Stomach (tissue), 9 donors: ENCODE measurements around the gene RAD50. TPM values are rescaled to one million over a fixed set of nuclear protein-coding genes. Genes with fewer than 3 reads are reported as not detected.

Experiments
- DNase-seq, 2 donors: peaks; one replicate each; pipeline versions ENCODE4 v3.0.0 to v3.0.0-alpha.2; 2013 to 2019
- H3K27ac ChIP-seq, 5 donors: fragments of 200-600 bp in 4 of 5; sonication (generic) in 4 of 5; one replicate each; pipeline ENCODE4 v1.5.1; 2013 to 2019; ENCODE audit warnings: mild to moderate bottlenecking in 1 of 5, moderate library complexity in 1 of 5
- H3K27me3 ChIP-seq, 3 donors: fragments of 200-600 bp; sonication (generic); one replicate each; pipeline ENCODE4 v1.5.1; 2017 to 2019; ENCODE audit warnings: mixed run types in 1 of 3
- H3K36me3 ChIP-seq, 4 donors: fragments of 200-600 bp; sonication (generic); 1 replicate in 3 of 4; 2 replicates in 1 of 4; pipeline ENCODE4 v1.5.1; 2016 to 2019
- H3K4me1 ChIP-seq, 4 donors: fragments of 200-600 bp; sonication (generic); one replicate each; pipeline ENCODE4 v1.5.1; 2016 to 2019
- H3K4me3 ChIP-seq, 4 donors: fragments of 200-600 bp; sonication (generic) in 3 of 4; one replicate each; pipeline ENCODE4 v1.5.1; 2016 to 2019; ENCODE audit warnings: mild to moderate bottlenecking in 1 of 4
- H3K9me3 ChIP-seq, 4 donors: fragments of 200-600 bp; sonication (generic); one replicate each; pipeline ENCODE4 v1.5.1; 2016 to 2019
- CTCF ChIP-seq, 7 experiments: fragments of 450-650 bp in 4 of 7; fragments of 200-600 bp in 3 of 7; sonication (generic) in 3 of 7; IDR thresholded peaks; one replicate each; pipeline ENCODE4 v1.5.1; 2016 to 2019; ENCODE audit warnings: antibody characterized with exemption in 7 of 7, control low read depth in 2 of 7, mild to moderate bottlenecking in 1 of 7
- EP300 ChIP-seq: sonication (generic); formaldehyde crosslinking; IDR thresholded peaks from one replicate; pipeline ENCODE4 v1.6.1; 2017; ENCODE audit warnings: antibody characterized with exemption
- POLR2A ChIP-seq, 4 donors: fragments of 450-650 bp; IDR thresholded peaks; one replicate each; pipeline ENCODE4 v1.6.1; 2016; ENCODE audit warnings: antibody characterized with exemption in 4 of 4, control low read depth in 2 of 4, mild to moderate bottlenecking in 1 of 4, moderate library complexity in 1 of 4
- POLR2AphosphoS5 ChIP-seq, 3 donors: sonication (generic); formaldehyde crosslinking; IDR thresholded peaks; one replicate each; pipeline ENCODE4 v1.6.1; 2016; ENCODE audit warnings: antibody characterized with exemption in 3 of 3
- WGBS, 5 donors: extraction: QIAGEN DNeasy Blood & Tissue Kit in 3 of 5; methylation state at CpG; one replicate each; pipeline versions ENCODE4 v1.1.5 to v1.1.7; 2013 to 2018; 5-methylcytosine and 5-hydroxymethylcytosine counted together
- intact Hi-C: fragments of 100-400 bp; cut with DNase I; formaldehyde crosslinking; loops from one replicate; pipeline ENCODE4 v1.15.1; 2023; ENCODE audit warnings: low total_unique reads
- polyA plus RNA-seq, 3 donors: library from polyadenylated mRNA; stranded (reverse); fragments of 200-250 nt; gene quantifications; one replicate each; pipeline ENCODE4 v1.2.3, GENCODE V29; 2013
- total RNA-seq, 5 donors: library from RNA; depleted of rRNA; stranded (reverse); fragments of >200 nt; gene quantifications; one replicate each; pipeline versions ENCODE4 v1.1.0 to v1.2.3, GENCODE V29; 2014 to 2016
- donor health status: healthy with polysubstance abuse.
- donor health status: Bipolar disorder and iron deficiency.
- donor health status: healthy.

RAD50 gene
- total and polyA plus RNA-seq, 8 donors: 5.2 to 93.2 (median 31.8) TPM

- no peak overlapping the region for H3K4me3 ChIP-seq
- TF ChIP-seq CTCF (IDR thresholded peaks at IDR 0.05): no peak
- TF ChIP-seq POLR2A (IDR thresholded peaks at IDR 0.05): no peak
- no peak for TF ChIP-seq POLR2AphosphoS5 (IDR thresholded peaks at IDR 0.05)
- no peak for TF ChIP-seq EP300
- no peaks in the 10 kb centered on the region for H3K9me3 ChIP-seq
- H3K27ac ChIP-seq: no peak overlapping the region
- H3K27me3 ChIP-seq: no peaks in the 10 kb centered on the region
- DNase-seq: no peak
- H3K36me3 ChIP-seq: no peaks in the 10 kb centered on the region
- WGBS, 5 donors: 87 to 93% (median 92%) methylated on average over 2 of the region's 2 CpGs
- intact Hi-C loops: no loop called here
- H3K4me1 ChIP-seq: peaks cover 0 to 14% (median 5%) of the 10 kb centered on the region in 4 donors
Observed at GRCh38 chr5:132681476-132681831, 124.7 kb downstream of the RAD50 start.

GRCh38 chr5:132681983-132682382 lies 125.2 kb downstream of the RAD50 start:
- TF ChIP-seq POLR2A (IDR thresholded peaks at IDR 0.05) (no peak), EP300 (no peak), CTCF (IDR thresholded peaks at IDR 0.05) (no peak), POLR2AphosphoS5 (IDR thresholded peaks at IDR 0.05) (no peak)
- intact Hi-C loops: no loop called here
- no peaks in the 10 kb centered on the region for H3K9me3 ChIP-seq
- no peak for DNase-seq
- no peak overlapping the region for H3K27ac ChIP-seq
- peaks cover 0 to 9% (median 3%) of the 10 kb centered on the region in 4 donors for H3K4me1 ChIP-seq
- no peak overlapping the region for H3K4me3 ChIP-seq
- H3K36me3 ChIP-seq: no peaks in the 10 kb centered on the region
- 77 to 98% (median 90%) methylated on average over 2 to 4 of the region's 4 CpGs for WGBS, 5 donors
- H3K27me3 ChIP-seq: no peaks in the 10 kb centered on the region

- intact Hi-C loops: no loop called here
- no peak for DNase-seq
- no peak for TF ChIP-seq CTCF (IDR thresholded peaks at IDR 0.05)
- TF ChIP-seq POLR2AphosphoS5 (IDR thresholded peaks at IDR 0.05): no peak
- no peak for TF ChIP-seq POLR2A (IDR thresholded peaks at IDR 0.05)
- no peak for TF ChIP-seq EP300
- no peaks in the 10 kb centered on the region for H3K4me1 ChIP-seq
- 86 to 93% (median 90%) methylated on average over 6 of the region's 6 CpGs for WGBS, 5 donors
- H3K4me3 ChIP-seq: no peak overlapping the region
- H3K27me3 ChIP-seq: no peaks in the 10 kb centered on the region
- no peaks in the 10 kb centered on the region for H3K36me3 ChIP-seq
- no peak overlapping the region for H3K27ac ChIP-seq
- H3K9me3 ChIP-seq: no peaks in the 10 kb centered on the region
Observed at GRCh38 chr5:132684491-132684890, 127.7 kb downstream of the RAD50 start.

- Histone ChIP-seq H3K4me1 (no peaks in the 10 kb centered on the region), H3K4me3 (no peak overlapping the region), H3K36me3 (no peaks in the 10 kb centered on the region), H3K9me3 (no peaks in the 10 kb centered on the region), H3K27me3 (no peaks in the 10 kb centered on the region), H3K27ac (no peak overlapping the region)
- TF ChIP-seq POLR2A (IDR thresholded peaks at IDR 0.05) (no peak), EP300 (no peak), CTCF (IDR thresholded peaks at IDR 0.05) (no peak), POLR2AphosphoS5 (IDR thresholded peaks at IDR 0.05) (no peak)
- 90 to 93% (median 92%) methylated on average over 12 of the region's 12 CpGs for WGBS, 5 donors
- intact Hi-C loops: no loop called here
- DNase-seq: no peak
Observed at GRCh38 chr5:132684922-132685720, 128.3 kb downstream of the RAD50 start.
